Mesodermal cell (in vitro differentiated cells): ENCODE measurements around the gene PRDM16.

Experiments used
- H3K27ac ChIP-seq: 2 replicates; pipeline ENCODE4 v1.7.0; 2013; ENCODE audit warnings: mild to moderate bottlenecking, low read depth, low read length, moderate library complexity; ENCODE audit not compliant: severe bottlenecking
- H3K36me3 ChIP-seq: 2 replicates; pipeline ENCODE4 v1.7.1; 2013; ENCODE audit warnings: mild to moderate bottlenecking, low read length, moderate library complexity; ENCODE audit not compliant: control insufficient read depth, insufficient read depth
- H3K4me1 ChIP-seq: one replicate; pipeline ENCODE4 v1.7.1; 2013; ENCODE audit warnings: mild to moderate bottlenecking, low read length; ENCODE audit not compliant: insufficient read depth, control insufficient read depth, poor library complexity, severe bottlenecking
- H3K4me3 ChIP-seq: 2 replicates; pipeline ENCODE4 v1.7.0; 2013; ENCODE audit warnings: low read length, control low read depth, mild to moderate bottlenecking; ENCODE audit not compliant: insufficient read depth, poor library complexity, severe bottlenecking; ENCODE audit errors: extremely low read depth
- H3K9me3 ChIP-seq: 2 replicates; pipeline ENCODE4 v1.7.1; 2013; ENCODE audit warnings: mild to moderate bottlenecking, low read length, moderate library complexity; ENCODE audit not compliant: control insufficient read depth
- WGBS, 2 experiments: methylation state at CpG; one replicate each; pipeline ENCODE4 v1.1.5; 2013; ENCODE audit warnings: missing lambda C conversion rate in 2 of 2; ENCODE audit not compliant: insufficient coverage in 2 of 2; 5-methylcytosine and 5-hydroxymethylcytosine counted together

Gene PRDM16

GRCh38 chr1:3351449-3352298 is 282.7 kb downstream of the PRDM16 start:
- 26 to 34% methylated on average over 6 to 7 of the region's 11 CpGs for WGBS, 2 experiments
- H3K4me1 ChIP-seq = peaks cover 19% of the 10 kb centered on the region
- H3K9me3 ChIP-seq = no peaks in the 10 kb centered on the region
- no peaks in the 10 kb centered on the region for H3K36me3 ChIP-seq
- peak overlapping the region; percentile 51 for H3K27ac ChIP-seq
- no peak overlapping the region for H3K4me3 ChIP-seq

GRCh38 chr1:3352299-3352951 is 283.4 kb downstream of the PRDM16 start:
- 6% methylated on average over 19 to 25 of the region's 30 CpGs for WGBS, 2 experiments
- no peak overlapping the region for H3K4me3 ChIP-seq
- H3K4me1 ChIP-seq = peaks cover 19% of the 10 kb centered on the region
- H3K36me3 ChIP-seq = no peaks in the 10 kb centered on the region
- no peaks in the 10 kb centered on the region for H3K9me3 ChIP-seq
- peak overlapping the region; percentile 51 for H3K27ac ChIP-seq

GRCh38 chr1:3352952-3353331 is 283.9 kb downstream of the PRDM16 start:
- no peak overlapping the region for H3K4me3 ChIP-seq
- 36 to 44% methylated on average over 11 to 13 of the region's 13 CpGs for WGBS, 2 experiments
- H3K36me3 ChIP-seq = no peaks in the 10 kb centered on the region
- peak overlapping the region; percentile 51 for H3K27ac ChIP-seq
- H3K9me3 ChIP-seq = no peaks in the 10 kb centered on the region
- H3K4me1 ChIP-seq = peaks cover 19% of the 10 kb centered on the region

GRCh38 chr1:3353876-3354275 is 284.9 kb downstream of the PRDM16 start:
- no peak overlapping the region for H3K4me3 ChIP-seq
- no peaks in the 10 kb centered on the region for H3K36me3 ChIP-seq
- H3K9me3 ChIP-seq = no peaks in the 10 kb centered on the region
- no peak overlapping the region for H3K27ac ChIP-seq
- H3K4me1 ChIP-seq = peaks cover 16% of the 10 kb centered on the region
- WGBS, 2 experiments = 89 to 92% methylated on average over 7 to 8 of the region's 8 CpGs

GRCh38 chr1:3355089-3355488 is 286.1 kb downstream of the PRDM16 start:
- Histone ChIP-seq H3K27ac (no peak overlapping the region), H3K36me3 (no peaks in the 10 kb centered on the region), H3K4me1 (peaks cover 16% of the 10 kb centered on the region), H3K9me3 (no peaks in the 10 kb centered on the region), H3K4me3 (no peak overlapping the region)
- WGBS, 2 experiments = 84 to 95% methylated on average over 3 to 7 of the region's 8 CpGs

GRCh38 chr1:3355894-3356826 is 287.2 kb downstream of the PRDM16 start:
- WGBS, 2 experiments = 92% methylated on average over 26 to 36 of the region's 37 CpGs
- Histone ChIP-seq H3K4me1 (peaks cover 16% of the 10 kb centered on the region), H3K36me3 (no peaks in the 10 kb centered on the region), H3K4me3 (no peak overlapping the region), H3K27ac (no peak overlapping the region), H3K9me3 (no peaks in the 10 kb centered on the region)

- H3K27ac ChIP-seq = no peak overlapping the region
Measured at GRCh38 chr1:3356827-3357460, 287.9 kb downstream of the PRDM16 start.

GRCh38 chr1:3357526-3358297 is 288.7 kb downstream of the PRDM16 start:
- Histone ChIP-seq H3K4me1 (peaks cover 7% of the 10 kb centered on the region), H3K27ac (no peak overlapping the region), H3K9me3 (no peaks in the 10 kb centered on the region), H3K36me3 (no peaks in the 10 kb centered on the region), H3K4me3 (no peak overlapping the region)
- WGBS, 2 experiments = 85 to 94% methylated on average over 17 to 23 of the region's 25 CpGs

More at GRCh38 chr1:3356827-3357460, 287.9 kb downstream of the PRDM16 start:
- WGBS, 2 experiments = 77 to 78% methylated on average over 19 of the region's 21 CpGs
- Histone ChIP-seq H3K4me3 (no peak overlapping the region), H3K36me3 (no peaks in the 10 kb centered on the region), H3K9me3 (no peaks in the 10 kb centered on the region), H3K4me1 (peaks cover 15% of the 10 kb centered on the region)

- 80 to 86% methylated on average over 8 to 10 of the region's 10 CpGs for WGBS, 2 experiments
- no peak overlapping the region for H3K4me3 ChIP-seq
- no peaks in the 10 kb centered on the region for H3K9me3 ChIP-seq
- no peaks in the 10 kb centered on the region for H3K4me1 ChIP-seq
- no peaks in the 10 kb centered on the region for H3K36me3 ChIP-seq
- H3K27ac ChIP-seq = no peak overlapping the region
Measured at GRCh38 chr1:3359351-3359750, 290.3 kb downstream of the PRDM16 start.
